Stimulated activated CD8-positive, alpha-beta memory T cell treated with anti-CD3 and anti-CD28 coated beads, Interleukin-15, amount 100 ng/mL, for 1 hour (primary cell): Measurements from ENCODE around the gene YEATS2.
"Not testable (repeated sequence)": the region's sequence is repeated elsewhere in the genome, so short reads cannot be mapped to it uniquely, and the experiment has no call there.

ENCODE experiments used
- DNase-seq: peaks from one replicate; pipeline ENCODE4 v3.0.0-alpha.2; 2020; ENCODE audit warnings: low read depth

YEATS2 gene

GRCh38 chr3:183714622-183715021, 17.0 kb downstream of the YEATS2 start:
- no peak for DNase-seq

GRCh38 chr3:183718012-183718411, 20.4 kb downstream of the YEATS2 start:
- no peak for DNase-seq

GRCh38 chr3:183725387-183725786, 27.8 kb downstream of the YEATS2 start:
- no peak for DNase-seq

GRCh38 chr3:183728204-183728603, 30.6 kb downstream of the YEATS2 start:
- no peak for DNase-seq

- no peak for DNase-seq
Observed at GRCh38 chr3:183730361-183730760, 32.8 kb downstream of the YEATS2 start.

- DNase-seq: no peak
Observed at GRCh38 chr3:183731611-183732010, 34.0 kb downstream of the YEATS2 start.

- no peak for DNase-seq
Observed at GRCh38 chr3:183733553-183733952, 36.0 kb downstream of the YEATS2 start.

- no peak for DNase-seq
Observed at GRCh38 chr3:183734750-183735494, 37.3 kb downstream of the YEATS2 start.

- no peak for DNase-seq
Observed at GRCh38 chr3:183737116-183737515, 39.5 kb downstream of the YEATS2 start.

GRCh38 chr3:183740154-183740553, 42.6 kb downstream of the YEATS2 start:
- DNase-seq: not testable (repeated sequence)

GRCh38 chr3:183743231-183743630, 45.6 kb downstream of the YEATS2 start:
- no peak for DNase-seq

- no peak for DNase-seq
Observed at GRCh38 chr3:183745300-183746098, 47.9 kb downstream of the YEATS2 start.

GRCh38 chr3:183754052-183754451, 56.5 kb downstream of the YEATS2 start:
- DNase-seq: no peak

- no peak for DNase-seq
Observed at GRCh38 chr3:183762304-183762703, 64.7 kb downstream of the YEATS2 start.

GRCh38 chr3:183764847-183765731, 67.5 kb downstream of the YEATS2 start:
- no peak for DNase-seq

- no peak for DNase-seq
Observed at GRCh38 chr3:183766107-183766506, 68.5 kb downstream of the YEATS2 start.

- peak; percentile 51 for DNase-seq
Observed at GRCh38 chr3:183766745-183767606, 69.4 kb downstream of the YEATS2 start.

GRCh38 chr3:183768114-183768513, 70.5 kb downstream of the YEATS2 start:
- DNase-seq: no peak

GRCh38 chr3:183769453-183769852, 71.9 kb downstream of the YEATS2 start:
- no peak for DNase-seq

- no peak for DNase-seq
Observed at GRCh38 chr3:183774631-183775030, 77.0 kb downstream of the YEATS2 start.

- DNase-seq: no peak
Observed at GRCh38 chr3:183775781-183776180, 78.2 kb downstream of the YEATS2 start.
